HCEC 1CT (cell line): ENCODE results near the gene STK35.

ENCODE experiments used
- DNase-seq: peaks from one replicate; pipeline ENCODE4 v3.0.0-alpha.2; 2017

STK35 gene

DNA sequence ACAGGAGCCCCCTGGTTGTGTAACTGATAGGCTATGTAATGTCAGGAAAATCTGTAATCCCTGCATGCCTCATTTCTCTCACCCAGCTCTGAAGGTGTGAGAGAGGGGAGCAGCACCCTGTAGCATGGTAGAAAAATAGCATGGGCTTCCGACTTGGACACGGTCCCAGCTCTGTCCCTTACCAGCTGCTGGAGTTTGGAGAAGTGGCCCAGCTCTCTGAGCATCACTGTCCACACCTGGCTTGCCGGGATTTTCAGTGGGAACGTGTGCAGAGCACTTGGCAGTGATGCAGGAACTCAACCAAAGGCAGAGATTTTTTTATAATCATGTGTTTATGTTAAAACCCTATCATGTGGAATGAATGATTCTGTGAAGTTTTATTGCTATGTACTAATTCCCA lies 34.6 kb downstream of the STK35 start:
- DNase-seq, result no peak

DNA sequence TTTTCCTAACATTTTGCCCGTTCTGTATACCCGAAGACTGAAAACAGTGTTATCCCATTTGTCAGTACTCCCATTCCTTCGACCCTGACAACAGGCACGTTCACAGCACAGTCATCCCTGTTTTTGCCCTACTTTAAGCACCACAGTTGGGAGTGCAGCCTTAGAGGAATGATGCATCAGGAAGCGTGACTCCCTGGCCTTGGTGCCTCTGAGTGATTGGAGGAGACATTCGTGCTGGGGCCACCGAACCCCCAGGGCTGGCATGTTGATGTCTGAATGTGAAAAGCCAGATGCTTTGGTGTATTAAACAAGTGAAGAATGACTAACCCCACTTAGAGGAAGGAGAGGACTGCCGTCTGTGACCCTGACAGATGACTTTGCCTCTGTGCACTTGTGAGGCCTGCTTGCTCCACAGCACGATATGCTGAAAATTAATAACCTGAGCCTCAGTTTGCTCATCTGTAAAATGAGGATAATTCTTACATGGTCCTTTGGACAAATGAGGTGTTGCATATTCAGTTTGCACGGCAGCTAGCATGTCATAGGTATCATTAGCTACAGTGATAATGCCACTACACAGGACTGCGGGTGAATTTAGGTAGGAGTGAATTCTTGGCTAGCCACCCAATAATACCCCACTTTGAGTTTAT lies 36.0 kb downstream of the STK35 start:
- peak; percentile 86 for DNase-seq

DNA sequence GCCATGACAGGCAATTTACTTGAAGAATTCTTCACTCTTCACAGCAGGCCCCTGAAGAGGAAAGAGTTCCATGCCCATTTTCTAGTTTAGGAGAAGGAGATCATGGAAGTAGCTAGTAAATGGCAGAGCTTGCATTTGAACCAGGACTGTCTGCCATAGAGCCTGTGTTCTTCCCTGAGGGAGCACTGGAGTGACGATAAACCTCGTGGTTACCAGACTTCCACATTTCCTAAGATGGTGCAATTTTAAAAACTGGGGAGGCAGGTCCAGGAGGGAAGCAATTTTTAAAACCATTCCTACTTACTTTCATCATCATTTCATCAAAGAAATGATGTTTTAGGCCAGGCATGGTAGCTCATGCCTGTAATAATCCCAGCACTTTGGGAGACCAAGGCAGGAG lies 36.8 kb downstream of the STK35 start:
- DNase-seq, result no peak

DNA sequence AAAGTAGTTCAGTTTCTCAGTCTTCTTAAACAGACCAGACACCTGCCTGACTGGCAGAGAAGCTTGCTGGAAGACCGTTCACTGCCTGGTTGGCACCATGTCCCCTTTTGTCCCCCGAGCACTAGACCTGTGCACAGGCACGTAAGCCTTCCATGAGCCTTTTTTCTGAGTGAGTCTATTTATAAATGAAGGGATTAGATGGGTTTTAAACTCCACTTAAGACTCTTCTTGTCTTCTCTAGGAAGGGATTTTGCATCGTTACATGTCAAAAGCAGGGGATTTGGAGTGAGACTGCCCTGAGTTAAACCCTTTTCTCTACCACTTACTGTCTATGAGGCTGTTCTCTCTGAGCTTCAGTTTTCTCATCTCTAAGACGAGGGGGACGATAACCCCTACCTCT lies 37.6 kb downstream of the STK35 start:
- no peak for DNase-seq

DNA sequence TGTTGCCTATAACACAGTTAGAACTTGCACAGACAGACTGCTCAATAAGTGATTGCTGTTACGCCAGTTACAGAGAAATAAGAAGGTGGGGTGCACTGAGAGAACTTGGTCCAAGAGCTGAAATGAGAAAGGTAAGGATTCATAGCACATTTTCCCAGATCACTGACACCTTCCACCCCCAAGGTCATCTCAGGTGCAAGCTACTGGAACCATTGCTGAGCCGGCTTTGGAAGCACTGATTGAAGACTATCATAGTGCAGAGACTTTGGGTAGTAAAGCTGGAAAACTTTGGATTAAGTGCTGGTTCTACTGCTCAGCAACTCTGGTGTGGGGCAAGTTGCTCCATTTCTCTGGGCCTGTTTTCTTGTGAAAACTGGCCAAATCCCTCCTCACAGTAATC lies 38.1 kb downstream of the STK35 start:
- DNase-seq, result no peak

DNA sequence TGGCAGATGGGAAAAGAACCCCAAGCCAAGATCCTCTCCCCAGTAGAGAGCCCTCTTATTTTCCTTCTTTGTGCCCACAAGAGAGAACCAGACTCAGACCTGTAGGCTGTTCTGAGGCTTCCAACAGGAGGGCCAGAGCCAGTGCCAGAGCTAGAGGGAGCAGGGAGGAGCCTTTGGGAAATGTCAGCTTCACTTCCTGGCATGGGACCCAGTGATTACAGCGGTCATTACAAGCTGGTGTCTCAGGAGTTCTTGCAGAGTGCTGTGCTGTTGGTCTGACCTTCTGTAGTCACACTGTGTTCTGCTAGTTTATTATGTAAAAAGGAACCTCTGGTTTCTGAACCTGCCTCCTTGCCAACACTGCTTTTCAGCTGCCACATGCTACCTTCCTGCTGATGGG lies 38.9 kb downstream of the STK35 start:
- DNase-seq, result no peak

DNA sequence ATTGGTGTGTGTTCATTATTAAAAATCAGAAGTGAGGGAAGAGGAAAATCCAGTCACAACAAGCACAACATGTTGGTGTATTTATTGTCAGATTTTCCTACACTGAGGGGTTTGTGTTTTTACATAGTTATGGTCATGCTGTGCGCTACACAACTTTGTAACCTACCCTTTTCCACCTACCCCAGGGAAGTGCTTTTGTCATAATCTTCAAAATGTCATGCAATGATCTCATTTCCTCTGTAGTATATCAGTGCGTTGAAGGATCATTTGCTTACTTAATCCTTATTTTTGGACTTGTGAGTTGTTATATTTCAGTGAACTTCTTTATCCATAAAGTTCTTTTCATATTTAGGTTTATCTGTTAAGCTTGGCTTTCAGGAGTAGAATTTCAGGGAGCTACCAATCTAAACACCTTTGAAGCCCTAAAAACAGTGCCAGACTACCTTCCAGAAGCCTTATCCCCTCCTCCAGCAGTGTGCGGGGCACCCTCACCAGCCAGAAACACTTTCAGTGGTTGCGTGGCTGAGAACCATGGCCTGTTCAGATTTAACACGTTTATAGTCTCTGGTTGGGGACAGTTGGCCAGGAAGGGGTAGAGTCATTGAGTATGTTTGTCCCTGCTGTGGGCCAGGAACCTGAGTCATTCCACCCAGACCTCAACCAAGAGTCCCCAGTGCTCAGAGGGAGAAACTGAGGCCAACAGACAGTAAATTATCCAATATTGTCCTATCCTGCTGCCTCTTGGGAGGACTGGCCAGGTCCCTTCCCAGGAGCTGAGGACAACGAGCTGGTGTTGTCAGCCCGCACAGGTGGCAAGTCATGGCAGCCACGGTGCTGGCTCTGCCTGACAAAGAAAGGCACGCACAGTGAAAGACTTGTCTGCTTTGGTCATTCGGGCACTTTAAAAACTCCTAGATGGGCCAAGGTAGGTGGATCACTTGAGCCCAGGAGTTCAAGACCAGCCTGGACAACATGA lies 40.3 kb downstream of the STK35 start:
- no peak for DNase-seq

DNA sequence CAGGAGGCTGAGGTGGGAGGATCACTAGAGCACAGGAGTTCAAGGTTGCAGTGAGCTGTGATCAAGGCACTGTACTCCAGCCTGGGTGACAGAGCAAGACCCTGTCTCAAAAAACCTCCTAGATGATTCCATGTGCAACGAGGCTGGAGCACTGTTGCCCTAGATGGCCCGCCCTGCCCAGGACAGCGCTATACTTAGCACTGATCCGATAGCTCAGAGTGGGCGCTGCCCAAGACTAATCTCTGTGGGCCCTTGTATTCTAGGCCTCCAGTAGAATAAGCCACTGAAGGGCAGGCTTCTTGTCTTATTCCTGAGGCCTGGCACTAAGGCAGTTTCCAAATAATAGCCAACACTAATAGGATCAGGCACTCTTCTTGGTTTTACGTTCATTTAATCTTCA lies 41.0 kb downstream of the STK35 start:
- no peak for DNase-seq

DNA sequence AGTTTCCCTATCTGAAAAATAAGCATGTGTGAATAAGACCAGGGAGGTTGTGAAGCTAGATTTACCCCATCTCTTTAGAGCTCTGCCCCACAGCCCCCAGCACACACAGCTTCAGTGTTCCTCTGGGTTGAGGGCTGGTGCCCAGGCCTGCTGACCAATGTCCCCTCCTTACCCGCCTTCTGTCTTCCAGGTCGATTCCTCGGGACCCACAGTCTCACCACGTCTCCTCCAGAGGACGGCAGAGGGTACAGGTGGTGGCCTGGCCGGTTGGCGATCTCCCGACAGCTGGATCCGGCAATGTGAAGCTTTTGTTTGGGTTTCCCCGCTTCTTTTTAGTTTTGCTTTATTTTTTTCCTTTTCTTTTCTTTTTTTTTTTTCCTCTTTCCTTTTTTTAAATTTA lies 42.0 kb downstream of the STK35 start:
- DNase-seq, result no peak

DNA sequence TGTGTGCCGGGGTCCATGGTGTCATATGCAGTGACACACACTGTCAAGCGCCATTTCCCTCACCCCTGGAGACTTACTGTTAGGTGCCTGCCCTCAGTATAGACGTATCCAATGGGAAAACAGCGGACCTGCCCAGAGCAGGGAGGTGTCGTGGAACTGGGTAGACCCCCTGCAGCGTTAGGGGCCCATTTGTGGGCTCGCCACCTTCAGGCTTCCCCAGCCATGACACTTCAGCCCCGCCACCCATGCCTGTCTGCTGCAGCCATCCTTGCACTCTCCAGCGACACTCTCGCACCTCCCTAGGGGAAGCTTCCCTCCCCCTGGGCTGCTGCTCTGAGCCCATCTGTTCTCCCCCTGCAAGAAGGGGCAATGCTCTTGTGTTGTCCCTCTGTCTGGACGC lies 43.2 kb downstream of the STK35 start:
- DNase-seq, result no peak

DNA sequence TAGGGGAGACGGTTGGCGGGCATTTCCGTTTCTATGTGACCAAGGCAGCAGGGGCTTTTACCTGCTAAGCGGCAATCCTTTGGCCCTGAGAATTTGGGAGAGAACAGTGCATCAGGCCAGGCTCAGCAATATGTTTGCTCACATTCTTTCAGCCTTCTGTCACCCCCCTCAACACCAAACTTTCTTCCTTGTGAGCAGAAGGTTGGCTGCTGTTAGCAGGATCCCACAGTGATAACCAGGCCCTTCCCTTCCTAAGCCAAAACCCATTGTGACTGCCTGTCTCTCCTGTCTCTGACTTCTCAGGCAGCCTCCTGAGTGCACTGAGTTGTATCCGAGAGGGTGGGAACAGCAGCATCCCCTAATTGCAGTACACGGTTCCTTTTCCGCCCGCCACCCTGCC lies 43.7 kb downstream of the STK35 start:
- DNase-seq, result no peak

DNA sequence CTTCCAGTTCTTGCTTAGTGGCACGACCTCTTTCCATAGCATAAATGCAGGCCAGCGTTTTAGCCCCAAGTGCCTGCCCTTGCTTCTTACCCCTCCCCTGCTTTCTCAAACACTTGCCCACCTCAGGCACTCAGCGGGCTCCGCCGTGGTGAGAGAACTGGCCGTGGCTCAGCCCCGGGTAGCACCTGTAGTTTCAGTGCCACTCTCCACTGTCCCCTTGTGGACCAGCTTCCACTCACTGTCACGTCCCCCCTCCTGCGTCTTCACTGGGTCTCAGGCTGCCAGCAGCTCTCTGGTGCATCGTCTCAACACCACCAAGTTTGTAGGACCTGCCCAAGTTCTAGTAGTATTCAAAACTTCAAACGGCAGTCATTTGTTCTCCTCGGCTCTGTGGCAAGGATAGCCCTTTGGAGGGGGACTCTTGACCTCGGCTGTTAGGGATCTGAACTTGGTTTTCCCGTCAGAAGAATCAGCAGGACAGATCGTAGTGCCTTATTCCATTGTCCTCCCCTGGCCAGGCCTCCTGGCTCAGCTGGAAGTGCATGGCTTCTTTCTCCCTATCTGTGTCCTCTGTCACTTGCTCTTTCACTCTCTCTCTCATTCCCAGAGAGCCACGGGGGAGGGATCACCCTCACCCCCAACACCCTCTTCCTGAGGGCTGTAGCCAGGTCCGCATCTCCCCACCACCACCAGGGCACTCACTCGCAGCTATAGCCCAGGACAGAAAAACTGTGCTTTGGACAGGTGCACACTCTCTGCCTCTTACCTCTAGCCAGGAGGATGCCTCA lies 44.6 kb downstream of the STK35 start:
- DNase-seq, result no peak

DNA sequence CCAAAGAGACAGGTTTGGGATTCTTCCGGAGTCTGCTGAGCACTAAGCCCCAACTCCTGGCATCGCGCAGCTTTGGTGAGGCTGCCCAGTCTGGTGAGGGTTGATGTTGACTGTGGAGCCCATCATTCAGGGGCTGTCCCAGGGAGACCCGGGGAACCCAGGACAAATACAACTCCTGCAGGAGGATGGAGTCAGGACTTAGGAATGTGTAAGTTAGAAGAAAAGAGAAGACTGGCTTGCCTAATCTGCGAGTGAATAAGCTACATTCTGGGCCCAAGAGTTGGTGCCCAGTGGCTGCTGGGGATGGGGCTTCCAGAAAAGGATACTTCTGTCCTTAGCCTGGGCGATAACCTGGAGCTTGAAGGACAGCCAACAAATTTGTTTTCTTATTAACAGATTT lies 47.9 kb downstream of the STK35 start:
- peak; percentile 27 for DNase-seq

DNA sequence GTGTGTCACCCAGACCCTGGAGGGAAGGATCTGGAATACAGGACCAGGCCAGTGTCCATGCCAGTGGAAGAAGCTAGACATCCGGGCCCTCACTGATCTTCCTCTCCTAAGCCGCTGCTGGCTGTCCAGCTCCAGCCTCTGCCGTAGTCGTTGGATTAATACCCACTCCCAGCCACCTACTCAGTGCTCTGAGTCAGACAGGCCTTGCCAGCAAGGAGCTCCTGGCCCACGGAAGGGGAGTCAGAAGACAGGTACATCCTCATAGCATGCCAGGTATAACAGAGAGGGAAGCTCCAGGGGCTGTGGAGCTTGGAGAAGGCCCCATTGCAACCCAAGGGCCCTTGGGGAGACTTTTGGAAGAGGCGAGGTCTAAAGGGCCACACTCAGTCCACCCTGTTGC lies 49.0 kb downstream of the STK35 start:
- DNase-seq, result no peak

DNA sequence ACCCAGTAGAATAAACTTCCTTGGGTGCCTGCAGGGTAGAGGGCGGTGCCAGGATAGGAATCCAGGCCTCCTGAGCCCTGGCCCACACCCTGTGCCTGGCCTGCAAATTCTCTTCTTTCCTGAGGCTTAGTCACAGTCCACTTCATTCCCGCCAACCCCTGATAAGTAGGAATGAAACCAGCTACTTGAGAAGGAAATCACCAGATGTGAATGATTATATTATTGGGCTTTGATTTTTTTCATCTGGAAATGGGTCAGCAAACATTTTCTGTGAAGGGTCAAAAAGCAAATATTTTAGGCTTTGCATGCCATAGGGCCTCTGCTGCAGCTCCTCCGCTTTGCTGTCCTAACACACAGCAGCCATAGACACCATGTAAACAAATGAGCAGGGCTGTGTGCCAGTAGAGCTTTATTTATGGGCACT lies 50.2 kb downstream of the STK35 start:
- peak; percentile 35 for DNase-seq

DNA sequence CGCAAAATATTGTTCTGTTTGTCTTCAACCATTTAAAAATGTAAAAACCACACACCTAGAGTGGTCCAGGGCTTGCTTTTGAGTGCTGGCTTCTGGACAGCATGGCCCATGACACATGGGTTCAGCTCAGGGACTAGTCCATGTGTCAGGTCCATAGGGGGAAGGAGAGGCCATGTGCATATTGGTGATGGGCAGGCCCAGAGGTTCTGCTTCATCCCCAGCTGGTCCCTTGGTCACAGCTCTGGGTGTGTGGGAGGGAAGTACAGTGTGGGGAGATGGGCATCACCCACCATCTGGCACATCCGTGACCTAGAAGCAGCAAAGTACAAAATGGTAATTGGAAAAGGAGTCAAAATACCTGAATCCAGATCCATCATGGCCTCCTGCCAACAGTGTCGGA lies 50.7 kb downstream of the STK35 start:
- no peak for DNase-seq

DNA sequence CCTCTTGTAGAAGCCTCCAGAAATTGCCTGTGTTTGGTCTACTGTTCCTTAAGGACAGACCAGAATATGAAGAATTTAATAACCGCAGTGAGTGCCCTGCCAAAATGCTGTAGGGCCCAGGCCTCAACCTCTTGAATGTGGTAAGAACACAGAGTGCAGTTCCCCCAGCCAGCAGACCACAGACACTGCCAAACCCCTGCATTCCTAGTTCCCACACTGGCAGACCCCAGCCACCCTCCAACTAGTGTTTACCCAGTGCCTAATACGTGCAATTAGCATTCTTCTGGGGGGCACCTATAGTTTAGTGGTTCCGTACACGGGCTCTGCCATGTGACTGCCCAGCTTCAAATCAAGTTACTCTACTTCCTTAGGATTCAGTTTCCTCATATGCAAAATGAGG lies 51.7 kb downstream of the STK35 start:
- DNase-seq, result no peak

DNA sequence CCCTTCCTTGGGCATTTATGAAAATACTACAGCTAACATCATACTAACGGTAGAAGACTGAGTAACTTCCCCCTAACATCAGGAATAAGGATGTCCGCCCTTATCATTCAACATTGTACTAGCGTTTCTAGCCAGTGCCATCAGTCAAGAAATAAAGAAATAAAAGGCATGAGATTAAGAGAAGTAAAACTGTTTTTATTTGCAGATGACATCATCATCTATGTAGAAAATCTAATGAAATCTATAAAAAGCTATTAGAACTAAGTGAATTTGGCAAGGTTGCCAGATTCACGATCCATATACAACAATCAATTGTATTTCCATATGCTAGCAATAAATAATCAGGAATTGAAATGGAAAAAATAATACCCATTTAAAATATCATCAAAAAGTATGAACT lies 54.6 kb downstream of the STK35 start:
- DNase-seq, result no peak

DNA sequence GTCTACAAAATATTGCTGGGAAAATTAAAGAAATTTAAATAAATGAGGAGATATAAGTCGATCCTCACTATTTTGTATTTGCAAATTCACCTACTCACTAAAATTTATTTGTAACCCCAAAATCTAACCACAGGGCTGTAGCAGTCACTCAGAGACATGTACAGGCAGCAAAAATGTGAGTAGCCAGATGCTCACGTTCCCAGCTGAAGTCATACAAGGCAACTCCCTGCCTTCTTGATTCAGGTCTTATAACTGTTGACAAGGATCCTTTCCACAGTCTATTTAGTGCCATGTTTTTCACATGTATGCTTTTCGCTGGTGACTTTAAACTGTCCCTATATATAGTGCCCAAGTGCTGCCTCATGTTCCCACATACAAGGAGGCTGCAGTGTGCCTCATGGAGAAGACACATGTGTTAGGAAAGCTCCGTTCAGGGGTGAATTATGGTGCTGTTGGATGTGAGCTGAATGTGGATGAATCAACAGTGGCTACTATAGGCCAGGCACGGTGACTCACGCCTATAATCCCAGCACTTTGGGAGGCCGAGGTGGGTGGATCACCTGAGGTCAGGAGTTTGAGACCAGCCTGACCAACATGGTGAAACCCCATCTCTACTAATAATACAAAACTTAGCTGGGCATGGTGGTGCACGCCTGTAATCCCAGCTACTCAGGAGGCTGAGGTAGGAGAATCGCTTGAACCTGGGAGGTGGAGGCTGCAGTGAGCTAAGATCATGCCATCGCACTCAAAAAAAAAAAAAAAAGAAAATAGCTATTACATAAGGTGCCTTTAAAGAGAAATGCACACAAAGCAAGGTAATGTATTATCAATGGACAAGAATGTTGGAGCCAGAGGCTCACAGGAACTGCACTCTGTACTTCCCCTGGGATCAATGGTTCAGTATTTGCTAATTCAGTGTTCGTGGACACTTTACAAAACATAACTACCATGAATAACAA lies 55.3 kb downstream of the STK35 start:
- peak; percentile 37 for DNase-seq

DNA sequence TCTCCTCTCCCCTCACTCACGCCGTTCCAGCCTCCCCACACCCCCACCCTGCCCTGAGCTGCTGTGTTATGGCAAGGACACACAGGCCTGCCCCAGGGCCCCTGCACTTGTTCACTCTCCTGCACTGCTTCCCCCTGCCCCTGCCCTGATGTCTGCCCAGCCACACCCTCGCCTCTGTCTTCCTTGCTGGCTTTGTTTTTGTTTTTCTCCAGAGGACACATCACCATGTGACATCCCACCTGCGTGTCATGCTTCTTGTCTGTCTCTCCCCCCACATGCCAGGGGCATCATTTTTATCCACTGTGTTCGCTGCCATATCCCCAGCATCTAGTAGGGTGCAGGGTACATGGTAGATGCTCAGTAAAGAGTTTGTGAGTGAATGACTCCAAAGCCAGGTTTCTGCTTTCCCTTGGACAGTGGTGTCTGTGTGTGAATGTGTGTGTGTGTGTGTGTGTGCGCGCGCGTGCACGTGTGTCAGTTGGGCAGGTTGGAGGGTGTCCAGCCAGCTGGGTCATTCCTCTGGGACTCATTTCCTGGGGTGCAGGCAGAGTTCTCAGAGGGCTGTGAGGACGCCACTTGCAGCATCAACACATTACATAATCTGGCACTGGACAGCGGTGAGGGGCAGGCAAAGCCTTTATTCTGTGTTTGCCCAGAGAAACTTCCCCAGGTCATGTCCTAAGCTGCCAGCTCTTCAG lies 60.6 kb downstream of the STK35 start:
- no peak for DNase-seq

DNA sequence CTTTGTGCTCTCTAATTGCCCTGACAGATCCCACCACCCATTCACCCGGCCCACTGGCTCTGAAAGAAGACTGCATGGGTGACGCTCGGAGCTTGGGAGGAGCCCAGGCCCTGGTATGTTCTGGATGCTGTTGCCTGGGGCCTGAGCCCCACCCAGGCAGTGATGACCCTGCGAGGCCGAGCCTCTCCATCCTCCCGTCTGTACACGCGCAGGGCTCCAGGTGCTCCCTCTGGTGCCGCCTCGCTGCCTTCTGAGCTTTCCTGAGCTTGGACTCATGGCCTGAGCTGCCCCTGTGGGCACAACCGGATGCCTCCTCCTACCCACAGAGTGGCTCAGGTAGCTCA lies 61.2 kb downstream of the STK35 start:
- no peak for DNase-seq

DNA sequence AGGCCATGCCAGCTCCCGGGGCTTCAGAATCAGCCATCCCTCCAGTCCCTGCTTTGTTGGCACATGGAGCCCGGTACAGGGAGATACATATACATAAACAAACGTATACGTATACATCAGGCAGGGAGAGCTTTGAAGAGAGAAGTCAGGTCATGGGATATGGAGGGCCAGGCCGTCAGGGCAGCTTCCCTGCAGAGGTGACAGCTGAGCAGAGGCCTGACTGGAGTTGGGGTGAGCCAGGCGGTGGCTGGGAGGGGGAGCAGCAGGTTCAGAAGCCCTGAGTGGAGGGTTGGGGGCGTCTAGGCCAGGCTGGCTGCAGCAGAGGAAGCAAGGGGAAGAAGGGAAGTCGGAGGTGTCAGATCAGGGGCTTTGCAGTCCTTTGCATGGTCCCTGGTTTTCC lies 61.7 kb downstream of the STK35 start:
- DNase-seq, result no peak
